RWPE2 (cell line): Measurements from ENCODE around the gene CD72.
A peak's percentile ranks its signal among the peaks of the same experiment; 100 is the strongest.

Experiments
- ATAC-seq: fragments of 200-7000 bp; cut with Tn5 transposase; 3 replicates; pipeline ENCODE4 v1.9.1; 2021; ENCODE audit warnings: low read depth
- DNase-seq: peaks from one replicate; pipeline ENCODE4 v3.0.0-alpha.2; 2020; ENCODE audit warnings: low spot score
- H3K27ac ChIP-seq: fragments of 450-650 bp; 2 replicates; pipeline ENCODE4 v1.5.1; 2017; ENCODE audit warnings: mild to moderate bottlenecking; ENCODE audit not compliant: poor library complexity, severe bottlenecking
- H3K27me3 ChIP-seq: fragments of 250-450 bp; sonication (Bioruptor Pico); 2 replicates; pipeline ENCODE4 v1.5.1; 2021; ENCODE audit warnings: mild to moderate bottlenecking, moderate library complexity; ENCODE audit not compliant: insufficient read depth, poor library complexity, severe bottlenecking
- H3K36me3 ChIP-seq: fragments of 250-450 bp; sonication (Bioruptor Pico); 2 replicates; pipeline ENCODE4 v1.5.1; 2020; ENCODE audit warnings: low read depth, mild to moderate bottlenecking, moderate library complexity
- H3K4me1 ChIP-seq: fragments of 250-450 bp; sonication (Bioruptor Pico); 2 replicates; pipeline ENCODE4 v1.5.1; 2021; ENCODE audit warnings: mild to moderate bottlenecking, moderate library complexity; ENCODE audit not compliant: insufficient read depth, poor library complexity, severe bottlenecking
- H3K4me3 ChIP-seq: fragments of 250-450 bp; sonication (Bioruptor Pico); 2 replicates; pipeline ENCODE4 v1.5.1; 2021; ENCODE audit warnings: mild to moderate bottlenecking, moderate library complexity; ENCODE audit not compliant: severe bottlenecking
- H3K9me3 ChIP-seq: fragments of 250-450 bp; sonication (Bioruptor Pico); 2 replicates; pipeline ENCODE4 v1.5.1; 2021; ENCODE audit warnings: mild to moderate bottlenecking, moderate library complexity; ENCODE audit not compliant: severe bottlenecking
- CTCF ChIP-seq: fragments of 450-650 bp; IDR thresholded peaks from one replicate; pipeline ENCODE4 v1.5.1; 2017; ENCODE audit warnings: mild to moderate bottlenecking, moderate library complexity; ENCODE audit not compliant: poor library complexity, severe bottlenecking

The CD72 gene

DNA sequence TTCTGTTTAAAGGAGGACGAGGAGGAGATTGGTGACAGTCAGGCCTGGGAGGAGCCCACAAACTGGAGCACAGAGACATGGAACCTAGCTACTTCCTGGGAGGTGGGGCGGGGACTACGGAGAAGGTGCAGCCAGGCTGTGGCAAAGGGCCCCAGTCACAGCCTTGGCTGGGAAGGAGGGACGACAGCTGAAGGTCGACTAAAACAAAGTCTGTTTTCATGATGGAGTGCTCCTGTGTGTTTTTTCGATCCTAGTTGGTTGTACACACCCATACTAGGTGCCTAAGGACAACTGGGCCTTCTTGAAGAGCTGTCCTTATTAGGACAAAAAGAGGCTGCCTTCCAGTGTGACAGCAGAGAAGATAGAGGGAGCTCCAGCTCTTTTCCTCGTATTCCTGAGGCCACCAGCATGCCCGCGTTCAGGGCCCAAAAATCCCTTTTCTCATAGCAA, 42.8 kb upstream of the CD72 start:
- Histone ChIP-seq H3K36me3 (peaks cover 34% of the 10 kb centered on the region), H3K9me3 (no peaks in the 10 kb centered on the region), H3K4me1 (peaks cover 19% of the 10 kb centered on the region), H3K27ac (peak overlapping the region; percentile 76), H3K4me3 (no peak overlapping the region), H3K27me3 (no peaks in the 10 kb centered on the region)
- peak; percentile 53 for TF ChIP-seq CTCF
- ATAC-seq, result no peak
- DNase-seq, result no peak

- no peaks in the 10 kb centered on the region for H3K27me3 ChIP-seq
- H3K27ac ChIP-seq, result peak overlapping the region; percentile 76
- no peak for TF ChIP-seq CTCF
- H3K9me3 ChIP-seq, result no peaks in the 10 kb centered on the region
- DNase-seq, result no peak
- peak; percentile 13; the same call in 1 of the 3 replicates for ATAC-seq
- peak overlapping the region; percentile 72 for H3K4me3 ChIP-seq
- H3K36me3 ChIP-seq, result peaks cover 34% of the 10 kb centered on the region
- peaks cover 13% of the 10 kb centered on the region for H3K4me1 ChIP-seq
Measured at GRCh38 chr9:35659340-35659739, 41.1 kb upstream of the CD72 start.

DNA sequence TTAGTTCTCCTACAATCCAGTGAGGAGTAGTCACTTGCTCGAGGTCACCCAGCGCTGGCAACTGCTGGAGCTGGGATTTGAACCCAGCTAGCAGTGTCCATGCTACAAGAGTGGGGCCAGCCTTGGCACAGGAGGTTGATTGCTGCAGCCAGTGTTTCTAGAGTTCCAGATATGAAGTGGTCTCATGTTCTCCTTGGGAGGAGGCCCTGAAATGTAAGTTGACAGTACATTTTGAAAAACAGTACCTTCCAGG, 40.7 kb upstream of the CD72 start:
- peak overlapping the region; percentile 76 for H3K27ac ChIP-seq
- DNase-seq (no peak), ATAC-seq (peak; percentile 3; the same call in 1 of the 3 replicates)
- peak overlapping the region; percentile 72 for H3K4me3 ChIP-seq
- H3K27me3 ChIP-seq, result no peaks in the 10 kb centered on the region
- H3K36me3 ChIP-seq, result peaks cover 34% of the 10 kb centered on the region
- no peaks in the 10 kb centered on the region for H3K9me3 ChIP-seq
- TF ChIP-seq CTCF, result no peak
- peaks cover 8% of the 10 kb centered on the region for H3K4me1 ChIP-seq

DNA sequence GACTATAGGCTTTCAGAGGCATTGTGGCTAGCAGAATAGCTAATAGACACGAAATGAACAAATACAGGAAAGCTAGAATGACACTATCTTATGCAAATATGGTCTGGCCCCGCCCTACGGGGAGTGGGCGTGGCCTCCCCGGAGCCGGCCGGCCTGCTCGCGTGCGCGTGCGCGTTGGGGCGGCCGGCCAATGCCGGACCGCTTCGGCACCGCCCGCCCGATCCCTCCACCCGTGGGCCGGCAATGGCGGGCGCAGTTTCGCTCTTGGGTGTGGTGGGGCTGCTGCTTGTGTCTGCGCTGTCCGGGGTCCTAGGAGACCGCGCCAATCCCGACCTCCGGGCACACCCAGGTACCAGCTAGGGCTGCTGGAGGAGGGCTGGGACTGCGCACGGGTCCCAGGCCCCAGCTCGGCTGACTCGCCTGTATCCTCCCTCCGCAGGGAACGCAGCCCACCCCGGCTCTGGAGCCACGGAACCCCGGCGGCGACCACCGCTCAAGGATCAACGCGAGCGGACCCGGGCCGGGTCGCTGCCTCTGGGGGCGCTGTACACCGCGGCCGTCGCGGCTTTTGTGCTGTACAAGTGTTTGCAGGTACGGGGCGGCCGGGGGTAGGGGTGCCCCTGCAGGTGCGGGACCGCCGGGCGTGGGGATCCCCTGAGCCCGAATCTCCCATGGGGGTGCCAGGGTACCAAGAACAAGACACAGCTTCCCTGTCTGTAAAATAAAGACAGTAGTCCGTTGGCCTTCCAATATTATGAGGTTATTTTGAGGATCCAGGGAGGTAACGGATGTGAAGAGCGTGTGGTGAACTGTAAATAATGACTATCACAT, 40.1 kb upstream of the CD72 start, which contains the start of gene CCDC107:
TSS of gene CCDC107 (plus strand) at position 156 of the 831 bp plus-strand sequence. CDS start at position 244, 88 bp downstream.
- Histone ChIP-seq H3K4me1 (peaks cover 7% of the 10 kb centered on the region), H3K27me3 (no peaks in the 10 kb centered on the region), H3K4me3 (peak within 1 kb of the TSS; percentile 72)

More for the DNA sequence above, 40.1 kb upstream of the CD72 start, which contains the start of gene CCDC107:
- TF ChIP-seq CTCF, result peak; percentile 67
- Histone ChIP-seq H3K9me3 (no peaks in the 10 kb centered on the region), H3K36me3 (peaks cover 34% of the 10 kb centered on the region), H3K27ac (peak within 1 kb of the TSS; percentile 76)
- ATAC-seq, result peak; percentile 56
- DNase-seq, result no peak
